Raji (cell line): ENCODE data around the gene QRICH1.

Source experiments
- POLR2A ChIP-seq: IDR thresholded peaks from 2 replicates; pipeline ENCODE4 v1.6.1; 2011; ENCODE audit warnings: low read depth, low read length, control low read depth; ENCODE audit not compliant: insufficient read depth

The QRICH1 gene, protein sequence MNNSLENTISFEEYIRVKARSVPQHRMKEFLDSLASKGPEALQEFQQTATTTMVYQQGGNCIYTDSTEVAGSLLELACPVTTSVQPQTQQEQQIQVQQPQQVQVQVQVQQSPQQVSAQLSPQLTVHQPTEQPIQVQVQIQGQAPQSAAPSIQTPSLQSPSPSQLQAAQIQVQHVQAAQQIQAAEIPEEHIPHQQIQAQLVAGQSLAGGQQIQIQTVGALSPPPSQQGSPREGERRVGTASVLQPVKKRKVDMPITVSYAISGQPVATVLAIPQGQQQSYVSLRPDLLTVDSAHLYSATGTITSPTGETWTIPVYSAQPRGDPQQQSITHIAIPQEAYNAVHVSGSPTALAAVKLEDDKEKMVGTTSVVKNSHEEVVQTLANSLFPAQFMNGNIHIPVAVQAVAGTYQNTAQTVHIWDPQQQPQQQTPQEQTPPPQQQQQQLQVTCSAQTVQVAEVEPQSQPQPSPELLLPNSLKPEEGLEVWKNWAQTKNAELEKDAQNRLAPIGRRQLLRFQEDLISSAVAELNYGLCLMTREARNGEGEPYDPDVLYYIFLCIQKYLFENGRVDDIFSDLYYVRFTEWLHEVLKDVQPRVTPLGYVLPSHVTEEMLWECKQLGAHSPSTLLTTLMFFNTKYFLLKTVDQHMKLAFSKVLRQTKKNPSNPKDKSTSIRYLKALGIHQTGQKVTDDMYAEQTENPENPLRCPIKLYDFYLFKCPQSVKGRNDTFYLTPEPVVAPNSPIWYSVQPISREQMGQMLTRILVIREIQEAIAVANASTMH

DNA sequence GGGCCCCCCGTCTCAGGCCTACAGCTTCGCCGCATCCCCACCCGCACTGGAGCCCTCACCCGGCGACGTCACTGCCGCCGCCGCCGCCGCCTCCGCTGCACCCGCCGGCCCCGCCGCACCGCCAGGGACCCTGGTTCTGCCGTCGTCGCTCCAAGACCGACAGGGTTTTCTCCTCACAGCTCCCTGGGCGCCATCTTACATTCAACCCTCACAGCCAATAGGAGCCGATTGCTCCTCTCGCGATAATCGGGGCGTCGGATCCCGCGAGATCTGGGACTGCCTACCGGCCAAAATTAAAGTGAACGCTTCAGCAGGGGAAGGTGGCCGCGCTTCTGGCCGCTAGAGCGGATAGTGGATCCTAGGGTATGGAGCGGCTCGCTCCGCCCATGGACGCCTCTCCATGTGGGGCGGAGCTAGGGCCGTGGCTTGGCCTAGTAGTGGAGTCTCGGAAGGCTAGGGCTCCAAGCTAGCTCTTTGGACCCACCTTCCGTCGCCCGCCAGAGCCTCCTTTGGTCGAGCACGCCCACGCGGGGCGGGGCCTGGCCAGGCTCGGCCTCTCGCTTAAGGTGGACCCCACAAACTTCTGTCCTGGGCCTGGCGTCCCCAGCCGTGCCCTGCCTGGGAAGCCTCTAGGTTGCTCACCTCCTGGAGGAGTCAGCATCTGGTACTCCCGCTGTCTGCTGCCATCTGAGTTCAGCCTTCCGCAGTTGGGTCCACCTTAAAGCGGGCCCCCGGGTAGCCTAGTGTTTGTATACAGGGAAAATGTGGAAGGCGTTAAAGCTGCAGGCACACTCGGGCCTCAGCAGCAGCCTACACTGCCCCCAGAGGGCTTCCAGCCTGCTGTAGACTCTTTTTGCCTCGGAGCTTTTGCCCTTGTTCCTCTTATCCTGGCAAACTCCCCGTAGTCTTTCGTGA lies at the start of gene QRICH1:
QRICH1 (minus strand) TSS at position 219 of the 915 bp plus-strand sequence. CDS start 17,054 bp downstream, outside the sequence.
- TF ChIP-seq POLR2A = peak; percentile 70

DNA sequence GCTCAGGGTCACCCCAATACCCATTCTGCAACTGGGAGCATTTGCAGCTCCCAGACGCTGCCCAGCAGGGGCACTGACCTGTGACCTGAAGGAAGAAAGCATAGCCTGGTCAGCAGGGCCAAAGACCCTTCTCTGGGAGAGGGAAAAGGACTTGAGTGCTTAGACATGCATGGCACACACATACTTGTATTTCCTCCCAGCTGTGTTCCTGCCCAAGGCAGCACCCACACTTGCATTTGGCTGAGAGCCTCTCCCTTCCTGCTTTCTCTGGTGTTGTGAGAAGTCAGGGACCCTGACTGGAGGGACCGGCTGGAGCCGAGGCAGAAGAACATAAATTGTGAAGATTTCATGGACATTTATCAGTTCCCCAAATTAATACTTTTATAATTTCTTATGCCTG lies 46.2 kb upstream of the QRICH1 start:
- no peak for TF ChIP-seq POLR2A

DNA sequence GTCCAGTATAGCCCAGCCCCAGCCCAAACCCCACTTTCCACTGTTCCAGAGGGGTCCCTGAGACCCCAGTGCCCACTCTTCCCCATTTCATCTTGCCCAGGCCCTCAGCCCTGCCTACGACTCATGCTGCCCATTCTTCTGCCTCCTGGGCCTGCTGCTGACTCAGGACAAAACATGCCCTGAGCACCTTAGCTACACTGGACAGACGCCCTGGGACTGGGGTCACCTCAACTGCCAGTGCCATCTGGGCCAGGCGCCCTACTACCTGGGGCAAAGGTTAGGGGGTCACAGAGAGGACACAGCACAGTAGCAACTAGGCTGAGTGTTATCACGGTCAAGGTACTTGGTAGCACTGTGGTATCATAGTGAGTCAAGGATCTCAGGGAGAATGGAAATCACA lies 41.6 kb upstream of the QRICH1 start:
- no peak for TF ChIP-seq POLR2A

DNA sequence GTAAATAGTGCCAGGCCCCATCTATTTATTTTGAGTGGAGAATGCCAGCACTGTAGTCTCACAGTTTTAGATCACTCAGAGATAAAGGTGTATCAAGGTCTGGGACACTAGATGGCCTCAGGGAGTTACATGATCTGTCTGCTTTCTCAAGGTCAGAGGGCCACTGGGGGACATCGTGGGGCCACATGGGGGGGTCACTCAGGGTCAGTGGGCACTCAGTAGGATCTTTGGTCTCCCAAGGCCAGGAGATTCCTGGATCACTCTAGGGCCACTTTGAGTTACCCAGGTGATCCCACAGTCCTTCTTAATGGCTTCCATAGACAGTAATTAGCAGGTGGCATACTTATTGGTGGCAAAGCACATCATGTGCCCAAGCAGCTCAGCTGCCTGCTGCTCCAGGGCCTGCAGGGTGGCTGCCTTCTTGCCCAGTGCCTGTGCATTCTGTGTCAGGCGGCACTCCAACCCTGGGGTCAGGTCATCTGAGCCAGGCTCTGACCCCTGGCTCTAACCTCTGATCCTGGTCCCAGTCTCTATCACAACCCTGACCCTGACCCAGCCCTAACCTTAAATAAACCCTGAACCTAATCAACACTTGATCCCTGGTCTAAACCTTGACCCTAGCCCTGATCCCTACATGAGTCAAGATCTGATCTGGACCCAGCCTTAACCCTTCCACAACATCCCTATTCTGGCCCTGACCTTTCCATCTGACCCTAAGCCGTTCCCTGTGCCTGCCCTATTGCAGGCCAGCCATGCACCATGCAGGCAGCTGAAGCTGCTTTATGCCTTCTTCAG lies 40.8 kb upstream of the QRICH1 start:
- no peak for TF ChIP-seq POLR2A

DNA sequence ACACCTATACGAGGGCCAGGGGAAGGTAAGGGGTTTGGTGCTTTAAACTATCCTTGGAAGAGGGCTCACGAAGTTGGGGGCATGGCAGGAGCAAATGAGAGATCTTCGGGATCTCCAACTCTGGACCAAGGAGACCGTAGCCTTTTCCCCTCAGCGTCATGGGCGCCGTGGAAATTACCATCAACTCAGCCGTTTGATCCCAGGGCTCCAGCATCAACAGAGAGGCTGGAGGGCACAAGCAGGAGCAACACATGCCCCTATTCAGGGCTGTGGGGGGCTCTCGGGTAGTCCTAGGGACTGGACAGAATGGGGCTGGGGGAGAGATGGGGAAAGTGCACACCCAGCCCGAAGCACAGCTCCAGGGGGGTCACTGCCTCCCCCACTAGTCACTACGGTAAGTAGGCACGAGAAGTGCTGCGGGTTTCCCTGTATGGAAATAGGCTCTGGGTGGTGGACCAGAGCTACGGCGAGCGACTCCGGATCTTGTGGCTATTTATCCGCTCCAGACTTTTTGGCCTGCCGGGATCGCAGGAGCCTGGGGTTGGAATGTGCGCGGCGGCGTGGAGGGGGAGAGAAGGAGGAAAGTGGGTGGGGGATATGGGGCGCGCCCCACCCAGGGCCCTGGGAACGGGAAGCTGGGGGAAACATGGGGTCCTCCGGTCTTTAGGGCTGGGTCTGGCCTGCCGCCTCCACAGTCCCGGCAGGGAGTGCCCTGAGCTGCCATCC lies 39.5 kb upstream of the QRICH1 start:
- TF ChIP-seq POLR2A = no peak

DNA sequence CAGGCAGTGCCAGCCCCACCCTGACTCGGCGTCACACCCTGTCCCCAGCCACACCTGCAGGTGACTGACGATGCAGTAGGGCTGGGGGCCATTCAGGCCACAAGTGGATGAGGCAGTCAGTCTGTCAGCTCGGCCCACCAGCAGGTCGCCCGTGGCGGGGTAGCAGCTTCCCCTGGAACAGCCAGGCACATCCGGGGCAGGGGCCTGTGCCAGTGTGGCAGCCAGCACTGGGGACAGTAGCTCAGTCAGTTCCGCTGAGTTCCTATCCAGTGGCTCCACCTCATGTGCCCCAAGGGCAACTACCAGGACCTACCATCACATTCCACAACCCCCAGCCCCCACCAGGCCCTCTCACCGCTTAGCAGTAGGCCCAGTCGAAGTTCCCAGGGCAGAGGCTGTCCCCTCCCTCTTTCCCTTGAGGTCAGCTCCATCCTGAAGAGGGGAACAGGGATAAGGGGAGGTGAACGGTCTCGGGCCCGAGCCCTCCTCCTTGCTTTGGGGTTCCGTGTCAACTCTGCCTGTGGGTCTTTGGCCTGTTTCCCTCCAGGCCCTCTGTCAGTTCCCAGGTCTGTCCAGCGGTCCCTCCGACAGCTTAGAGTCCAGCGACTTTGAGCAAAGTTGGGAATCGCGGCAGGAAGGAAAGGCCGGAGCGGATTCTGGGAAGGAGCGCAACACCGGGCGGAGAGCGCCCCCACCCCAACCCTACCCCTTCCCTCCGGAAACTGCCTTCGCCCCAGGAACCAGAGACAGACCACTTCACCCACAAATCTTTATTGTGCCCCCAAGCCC lies 38.8 kb upstream of the QRICH1 start, which contains the start of gene LAMB2:
LAMB2 (minus strand) TSS at position 614 of the 789 bp plus-strand sequence; CDS start at position 431, 183 bp downstream.
- TF ChIP-seq POLR2A = no peak

DNA sequence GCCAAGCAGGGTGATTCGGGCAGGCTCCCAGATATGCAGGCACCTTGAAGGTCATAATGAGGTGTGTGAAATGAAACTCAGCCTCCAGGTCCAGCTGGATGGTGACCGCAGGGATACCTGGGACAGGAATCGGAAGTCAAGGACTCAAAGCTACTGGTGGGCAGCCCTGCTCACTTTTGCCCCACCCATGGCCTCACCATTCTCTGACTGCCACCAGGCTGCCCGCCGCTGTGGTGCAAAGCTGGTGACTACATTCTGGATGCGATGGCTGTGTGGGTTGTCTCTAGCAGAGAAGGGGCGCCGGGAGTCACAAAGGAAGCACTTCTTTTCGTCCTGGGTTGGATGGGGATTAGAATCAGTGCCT lies 38.2 kb upstream of the QRICH1 start:
- TF ChIP-seq POLR2A = no peak

DNA sequence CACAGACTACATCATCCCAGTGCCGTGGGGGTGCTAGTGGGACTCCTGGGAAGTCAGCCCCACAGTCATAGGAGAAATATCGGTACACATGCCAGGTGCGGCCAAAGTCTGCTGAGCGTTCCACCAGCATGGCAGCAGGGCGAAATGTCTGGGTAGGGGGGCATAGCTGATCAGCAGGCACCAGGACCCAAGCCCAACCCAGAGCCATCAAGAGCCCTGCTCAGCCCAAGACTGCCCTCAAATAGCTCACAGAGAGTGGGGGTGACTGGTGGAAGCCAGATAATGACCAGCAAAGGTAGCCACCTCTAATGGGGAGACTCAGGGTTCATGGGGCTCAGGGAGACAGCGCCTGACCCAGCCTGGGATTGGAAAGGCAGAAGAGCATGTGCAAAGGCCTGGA lies 37.7 kb upstream of the QRICH1 start:
- no peak for TF ChIP-seq POLR2A

DNA sequence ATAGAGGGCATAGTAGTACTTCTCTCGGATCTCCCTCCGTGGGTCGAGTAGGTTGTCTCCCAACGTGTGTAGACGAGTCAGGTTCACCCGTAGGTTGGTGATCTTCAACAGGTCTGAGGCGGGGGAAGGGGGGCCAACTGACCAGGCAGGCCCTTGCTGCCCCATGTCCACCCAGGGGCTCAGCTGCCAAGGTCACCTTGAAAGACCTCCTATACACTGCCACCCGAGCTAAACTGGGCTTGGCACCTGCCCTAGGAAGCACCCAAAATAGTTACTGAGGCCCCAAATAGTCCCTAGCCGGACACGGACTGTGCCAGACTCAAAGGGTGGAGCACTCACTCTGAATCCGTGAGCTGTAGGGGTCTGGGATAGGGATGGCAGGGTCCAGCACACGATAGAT lies 37.2 kb upstream of the QRICH1 start:
- TF ChIP-seq POLR2A = no peak

DNA sequence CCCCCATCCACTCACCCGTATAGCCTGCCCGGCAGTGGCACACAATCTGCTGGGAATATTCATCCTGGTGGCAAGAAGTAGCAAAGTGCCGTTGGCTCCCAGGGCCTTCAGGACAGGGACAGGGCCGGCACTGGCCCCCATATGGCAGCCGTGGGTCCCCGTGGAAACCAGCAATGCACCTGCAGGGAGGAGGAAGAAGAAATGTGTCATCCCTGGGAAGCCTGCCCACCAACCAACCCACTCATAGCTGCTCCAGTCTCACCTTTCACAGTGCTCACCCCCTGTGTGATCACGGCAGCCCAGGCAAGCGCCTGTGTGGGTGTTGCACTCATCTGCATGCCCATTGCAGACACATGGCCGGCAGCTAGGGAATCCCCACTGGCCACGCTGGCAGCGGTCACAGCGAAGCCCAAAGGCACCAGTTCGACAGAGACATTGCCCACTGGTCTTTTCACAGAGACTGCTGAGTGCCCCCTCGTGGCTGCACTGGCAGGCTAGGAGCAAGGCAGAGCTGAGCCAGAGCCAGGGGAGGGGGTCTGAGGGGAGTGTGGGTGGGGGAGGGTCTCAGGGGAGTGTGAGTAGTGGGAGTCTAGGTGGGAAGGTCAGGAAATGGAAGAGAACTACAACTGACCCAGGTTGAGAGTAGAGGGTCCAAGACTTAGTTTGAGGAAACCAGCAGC lies 31.3 kb upstream of the QRICH1 start:
- no peak for TF ChIP-seq POLR2A

DNA sequence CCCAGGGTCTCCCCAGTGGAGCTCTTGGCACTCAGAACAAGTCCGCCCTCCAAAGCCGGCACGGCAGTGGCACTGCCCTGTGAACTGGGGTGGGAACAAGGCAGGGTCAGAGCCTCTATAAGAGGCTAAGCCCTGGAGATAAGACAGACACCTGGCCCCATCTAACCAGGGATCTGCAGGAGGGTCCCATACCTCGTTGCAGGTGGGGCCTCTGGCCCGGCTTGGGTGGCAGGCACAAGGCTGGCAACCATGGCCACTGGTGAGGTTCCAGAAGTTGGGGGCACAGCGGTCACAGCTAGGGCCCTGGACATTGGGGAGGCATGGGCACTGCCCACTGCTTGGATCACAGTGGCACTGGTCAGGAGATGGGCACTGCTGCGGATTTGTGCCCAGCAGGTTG lies 30.3 kb upstream of the QRICH1 start:
- TF ChIP-seq POLR2A = no peak

DNA sequence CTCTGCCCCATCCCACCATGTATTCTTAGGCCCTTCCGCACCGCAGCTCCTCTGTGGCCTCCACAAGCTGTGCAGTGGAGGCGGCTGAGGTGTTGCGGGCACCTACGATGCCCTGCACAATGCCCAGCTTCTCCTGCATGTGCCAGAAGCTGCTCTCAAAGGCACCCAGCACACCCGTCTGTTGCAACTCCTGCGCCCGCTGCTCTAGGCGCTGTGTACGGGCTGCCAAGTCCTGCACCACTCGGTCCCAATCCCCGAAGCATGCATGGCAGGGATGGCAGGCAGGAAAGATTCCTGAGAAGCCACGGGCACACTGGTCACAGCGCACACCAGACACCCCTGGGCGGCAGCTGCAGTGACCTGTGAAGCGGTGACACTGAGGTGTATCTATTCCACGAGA lies 29.8 kb upstream of the QRICH1 start:
- no peak for TF ChIP-seq POLR2A
